PC-3 (cell line): ENCODE results near the gene GALNT2.

Experiments
- CTCF ChIP-seq: fragments of 300-600 bp; sonication (generic); conservative IDR thresholded peaks from 2 replicates; pipeline ENCODE4 v1.5.1; 2017; ENCODE audit warnings: antibody characterized with exemption, low read depth, mild to moderate bottlenecking, low read length
- EZH2 ChIP-seq: fragments of 300-600 bp; sonication (generic); IDR thresholded peaks from one replicate; pipeline ENCODE4 v1.6.1; 2017; ENCODE audit warnings: antibody characterized with exemption, mild to moderate bottlenecking, low read length; ENCODE audit not compliant: unreplicated experiment
- EZH2phosphoT487 ChIP-seq: fragments of 300-600 bp; sonication (generic); IDR thresholded peaks from 2 replicates; pipeline ENCODE4 v1.6.1; 2018; ENCODE audit warnings: mild to moderate bottlenecking, antibody characterized with exemption, low read length, borderline replicate concordance

GRCh38 chr1:230076121-230076520 is 9.1 kb downstream of the GALNT2 start:
- TF ChIP-seq CTCF (no peak), EZH2 (no peak), EZH2phosphoT487 (no peak)
